SK-N-SH (cell line): ENCODE data around the gene ZYG11A. TPM values are rescaled to one million over a fixed set of nuclear protein-coding genes. Genes with fewer than 3 reads are reported as not detected.

Experiments
- CTCF ChIA-PET: fragments of 300-600, 350-600 bp; formaldehyde crosslinking; extraction: SDS; loops from one replicate; lab custom pipeline; 2021; lab: Yijun Ruan, JAX
- POLR2A ChIA-PET: fragments of 350-600 bp; sonication (Branson Sonifier 250); formaldehyde crosslinking; extraction: SDS; loops from one replicate; lab custom pipeline; 2020; ENCODE audit warnings: antibody characterized with exemption, inconsistent platforms; lab: Yijun Ruan, JAX
- DNase-seq: peaks from one replicate; pipeline ENCODE4 v3.0.0; 2012
- H2AFZ ChIP-seq: fragments of 200-600 bp; sonication (generic); 2 replicates; pipeline ENCODE4 v1.8.1; 2016; ENCODE audit warnings: antibody characterized with exemption, mild to moderate bottlenecking, low read depth
- H3F3A ChIP-seq: fragments of 200-600 bp; sonication (generic); replicated peaks from 2 replicates; pipeline ENCODE3; 2016; ENCODE audit warnings: antibody characterized with exemption, mild to moderate bottlenecking; ENCODE audit not compliant: insufficient read depth
- H3K27ac ChIP-seq, 2 experiments: fragments of 200-500 bp in 1 of 2; fragments of 200-600 bp in 1 of 2; sonication (Bioruptor generic) in 1 of 2; sonication (generic), shearing (Covaris generic) in 1 of 2; 2 replicates each; pipeline versions ENCODE4 v1.5.1 to v1.6.1; 2014 to 2016; ENCODE audit warnings: low read depth in 2 of 2, inconsistent platforms in 1 of 2, low read length in 1 of 2, mild to moderate bottlenecking in 1 of 2, mixed read lengths in 1 of 2
- H3K27me3 ChIP-seq: fragments of 200-600 bp; sonication (generic), shearing (Covaris generic); 2 replicates; pipeline ENCODE4 v1.6.1; 2016; ENCODE audit warnings: mixed run types; ENCODE audit not compliant: insufficient read depth
- H3K36me3 ChIP-seq, 2 experiments: fragments of 200-500 bp in 1 of 2; fragments of 200-600 bp in 1 of 2; sonication (Bioruptor generic) in 1 of 2; sonication (generic) in 1 of 2; replicated peaks in 1 of 2; 2 replicates each; pipeline versions ENCODE3 to v1.5.1; 2014 to 2016; ENCODE audit warnings: low read length in 1 of 2, mild to moderate bottlenecking in 1 of 2; ENCODE audit not compliant: insufficient read depth in 2 of 2, control insufficient read depth in 1 of 2
- H3K4me1 ChIP-seq, 2 experiments: fragments of 200-500 bp in 1 of 2; fragments of 200-600 bp in 1 of 2; sonication (Bioruptor generic) in 1 of 2; sonication (generic), shearing (Covaris generic) in 1 of 2; 2 replicates each; pipeline versions ENCODE4 v1.5.1 to v1.6.1; 2014 to 2016; ENCODE audit warnings: low read depth in 1 of 2, low read length in 1 of 2, mixed run types in 1 of 2; ENCODE audit not compliant: insufficient read depth in 2 of 2, control insufficient read depth in 1 of 2
- H3K4me2 ChIP-seq: fragments of 200-600 bp; sonication (generic), shearing (Covaris generic); 2 replicates; pipeline ENCODE4 v1.6.1; 2017; ENCODE audit warnings: mixed run types
- H3K4me3 ChIP-seq, 2 experiments: fragments of 200-500 bp in 1 of 2; fragments of 200-600 bp in 1 of 2; sonication (Bioruptor generic) in 1 of 2; sonication (generic), shearing (Covaris generic) in 1 of 2; 2 replicates each; pipeline versions ENCODE4 v1.5.1 to v1.8.1; 2014 to 2016; ENCODE audit warnings: low read depth in 2 of 2, inconsistent platforms in 1 of 2, low read length in 1 of 2, mild to moderate bottlenecking in 1 of 2, mixed read lengths in 1 of 2, moderate library complexity in 1 of 2
- H3K79me2 ChIP-seq: fragments of 200-600 bp; sonication (generic); 2 replicates; pipeline ENCODE4 v1.8.1; 2017; ENCODE audit warnings: mild to moderate bottlenecking; ENCODE audit not compliant: insufficient read depth
- H3K9ac ChIP-seq: fragments of 200-600 bp; sonication (generic); 2 replicates; pipeline ENCODE4 v1.6.1; 2017; ENCODE audit warnings: mixed run types
- H3K9me2 ChIP-seq: fragments of 200-600 bp; sonication (generic); 2 replicates; pipeline ENCODE4 v1.6.1; 2017; ENCODE audit warnings: mixed run types
- H3K9me3 ChIP-seq: fragments of 200-600 bp; sonication (generic); 2 replicates; pipeline ENCODE4 v1.6.1; 2017; ENCODE audit warnings: mixed run types, mild to moderate bottlenecking, moderate library complexity
- H4K20me1 ChIP-seq: fragments of 200-600 bp; sonication (generic); 2 replicates; pipeline ENCODE4 v1.6.1; 2017; ENCODE audit warnings: mild to moderate bottlenecking, mixed run types; ENCODE audit not compliant: insufficient read depth
- CTCF ChIP-seq: fragments of 200-600 bp; sonication (generic); IDR thresholded peaks from 2 replicates; pipeline ENCODE4 v1.6.1; 2017; ENCODE audit warnings: antibody characterized with exemption, mild to moderate bottlenecking, moderate library complexity
- ELF1 ChIP-seq: IDR thresholded peaks from 2 replicates; pipeline ENCODE4 v1.4.0; 2012
- EZH2phosphoT487 ChIP-seq: fragments of 200-600 bp; sonication (generic); IDR thresholded peaks from 2 replicates; pipeline ENCODE4 v1.6.1; 2017; ENCODE audit warnings: low read depth, mixed run types, mild to moderate bottlenecking, antibody characterized with exemption, moderate library complexity, borderline replicate concordance
- FOXJ3 ChIP-seq: sonication (generic); formaldehyde crosslinking; IDR thresholded peaks from 2 replicates; pipeline ENCODE4 v1.5.1; 2020; ENCODE audit warnings: mild to moderate bottlenecking, missing genetic modification reagents
- FOXM1 ChIP-seq: IDR thresholded peaks from 2 replicates; pipeline ENCODE4 v1.4.0; 2012; ENCODE audit warnings: low read depth, mild to moderate bottlenecking
- GABPA ChIP-seq: IDR thresholded peaks from 2 replicates; pipeline ENCODE4 v1.4.0; 2012; ENCODE audit warnings: low read depth, mild to moderate bottlenecking
- GATA2 ChIP-seq: sonication (generic); formaldehyde crosslinking; IDR thresholded peaks from 2 replicates; pipeline ENCODE4 v1.5.0; 2020; ENCODE audit warnings: mild to moderate bottlenecking, missing genetic modification reagents
- IRF3 ChIP-seq: fragments of 150-350 bp; IDR thresholded peaks from 2 replicates; pipeline ENCODE4 v1.6.1; 2016; ENCODE audit warnings: mild to moderate bottlenecking, low read depth, low read length
- MXI1 ChIP-seq: IDR thresholded peaks from 2 replicates; pipeline ENCODE4 v1.6.1; 2012; ENCODE audit warnings: mild to moderate bottlenecking, low read depth, low read length, improper control_type of control experiment
- NFIC ChIP-seq: IDR thresholded peaks from 2 replicates; pipeline ENCODE4 v1.4.0; 2012; ENCODE audit warnings: borderline replicate concordance
- NRF1 ChIP-seq: IDR thresholded peaks from 2 replicates; pipeline ENCODE4 v1.6.1; 2012; ENCODE audit warnings: low read depth, mild to moderate bottlenecking, low read length
- PBX3 ChIP-seq: IDR thresholded peaks from 2 replicates; pipeline ENCODE4; 2012
- RAD21 ChIP-seq: IDR thresholded peaks from 2 replicates; pipeline ENCODE4 v1.6.1; 2012; ENCODE audit warnings: mild to moderate bottlenecking, low read length
- REST ChIP-seq: IDR thresholded peaks from 2 replicates; pipeline ENCODE4 v1.6.1; 2012; ENCODE audit warnings: mild to moderate bottlenecking, low read depth, low read length, moderate library complexity
- RFX5 ChIP-seq: IDR thresholded peaks from 2 replicates; pipeline ENCODE4 v1.6.1; 2012; ENCODE audit warnings: mild to moderate bottlenecking, improper control_type of control experiment, low read length
- RXRA ChIP-seq: IDR thresholded peaks from 2 replicates; pipeline ENCODE4 v1.4.0; 2012; ENCODE audit warnings: low read depth, mild to moderate bottlenecking, borderline replicate concordance
- SIN3A ChIP-seq: IDR thresholded peaks from 2 replicates; pipeline ENCODE4 v1.6.1; 2012; ENCODE audit warnings: low read depth, mild to moderate bottlenecking, low read length, moderate library complexity, borderline replicate concordance
- SMC3 ChIP-seq: IDR thresholded peaks from 2 replicates; pipeline ENCODE4 v1.6.1; 2012; ENCODE audit warnings: low read depth, low read length, improper control_type of control experiment
- TAF1 ChIP-seq: IDR thresholded peaks from 2 replicates; pipeline ENCODE4 v1.6.1; 2012; ENCODE audit warnings: low read depth, mild to moderate bottlenecking, low read length, moderate library complexity, borderline replicate concordance
- TCF12 ChIP-seq: IDR thresholded peaks from 2 replicates; pipeline ENCODE4 v1.4.0; 2012
- TEAD4 ChIP-seq: IDR thresholded peaks from 2 replicates; pipeline ENCODE4 v1.4.0; 2012; ENCODE audit warnings: mild to moderate bottlenecking, borderline replicate concordance; ENCODE audit not compliant: insufficient read depth
- USF1 ChIP-seq: IDR thresholded peaks from 2 replicates; pipeline ENCODE4 v1.4.0; 2012; ENCODE audit warnings: low read depth, borderline replicate concordance
- USF2 ChIP-seq: fragments of 150-350 bp; IDR thresholded peaks from 2 replicates; pipeline ENCODE4 v1.6.1; 2017; ENCODE audit warnings: antibody characterized with exemption, low read length, low read depth, borderline replicate concordance
- WGBS: methylation state at CpG from one replicate; pipeline ENCODE4 v1.1.6; 2017; ENCODE audit warnings: low lambda C conversion rate; 5-methylcytosine and 5-hydroxymethylcytosine counted together
- polyA plus RNA-seq, 3 experiments: library from polyadenylated mRNA; depleted of rRNA; stranded (reverse); fragments of >200 nt; gene quantifications; 2 replicates each; pipeline ENCODE4 v1.2.3, GENCODE V29; 2012

The ZYG11A gene
- polyA plus RNA-seq, 1 of the 3 experiments (the other 2 are of a cell fraction), result 0.41 TPM

- TF ChIP-seq NFIC (no peak), RXRA (no peak), RAD21 (no peak), MXI1 (no peak), EZH2phosphoT487 (no peak), FOXM1 (no peak)
Observed at GRCh38 chr1:52899445-52899894, 56.9 kb downstream of the ZYG11A start (continued).

- 72% methylated on average over 2 of the region's 2 CpGs for WGBS
- no peaks in the 10 kb centered on the region for H3K9me3 ChIP-seq
- no peaks in the 10 kb centered on the region; a peak in 1 of 4 replicates for H3K4me1 ChIP-seq
- H3K27ac ChIP-seq, result no peak overlapping the region
- H3K79me2 ChIP-seq, result no peaks in the 10 kb centered on the region
- H3K4me2 ChIP-seq, result no peak overlapping the region
- ChIA-PET POLR2A (no interaction called here), CTCF (no interaction called here)
- H2AFZ ChIP-seq, result no peak overlapping the region
- TF ChIP-seq ELF1, result no peak
- no peak for TF ChIP-seq RFX5
- TF ChIP-seq TAF1, result no peak
- TF ChIP-seq REST, result no peak
- no peak for TF ChIP-seq GABPA
- no peak for TF ChIP-seq MXI1
- TF ChIP-seq TCF12, result no peak
- TF ChIP-seq SMC3, result no peak
- TF ChIP-seq USF2, result no peak
- no peak for TF ChIP-seq FOXM1
- TF ChIP-seq TEAD4, result no peak
- TF ChIP-seq GATA2 (CRISPR knock-in tag), result no peak
- no peak for TF ChIP-seq PBX3
- TF ChIP-seq NRF1, result no peak
- no peak for TF ChIP-seq USF1
- TF ChIP-seq IRF3, result no peak
- no peak for TF ChIP-seq CTCF
- no peak for TF ChIP-seq SIN3A
- no peak for TF ChIP-seq FOXJ3 (CRISPR knock-in tag)
- TF ChIP-seq RXRA, result no peak
- H4K20me1 ChIP-seq, result no peaks in the 10 kb centered on the region
- no peaks in the 10 kb centered on the region for H3K36me3 ChIP-seq
- no peaks in the 10 kb centered on the region for H3K27me3 ChIP-seq
- H3K9me2 ChIP-seq, result no peaks in the 10 kb centered on the region
- H3K4me3 ChIP-seq, result no peak overlapping the region
- DNase-seq, result no peak
- no peaks in the 10 kb centered on the region for H3F3A ChIP-seq
- H3K9ac ChIP-seq, result no peak overlapping the region
Observed at GRCh38 chr1:52900402-52900801, 57.8 kb downstream of the ZYG11A start.
